ENCODE measurements around the gene SLC38A8. TPM values are rescaled to one million over a fixed set of nuclear protein-coding genes. Genes with fewer than 3 reads are reported as not detected.

Gene SLC38A8
- total RNA-seq, 4 donors from 2014 or later = not detected

DNA sequence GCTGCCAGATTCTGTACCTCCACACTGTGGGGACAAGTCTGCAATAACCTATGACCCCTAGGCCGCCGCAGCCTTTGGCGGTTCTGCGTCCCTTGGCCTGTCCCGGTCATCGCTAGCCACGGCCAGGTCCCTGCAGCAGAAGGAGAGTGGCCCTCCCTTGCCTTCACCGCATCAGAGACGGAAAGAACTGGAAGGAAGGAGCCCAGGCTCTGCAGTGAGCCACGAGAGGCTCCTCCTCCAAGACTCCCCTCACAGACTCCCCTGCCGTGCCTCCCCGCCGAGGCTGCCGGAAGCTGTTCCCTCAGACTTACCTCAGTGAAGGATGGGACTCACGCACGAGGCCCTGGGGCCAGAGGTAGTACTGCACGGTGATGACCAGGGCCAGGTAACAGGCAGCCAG lies 11.0 kb downstream of the SLC38A8 start:
- 83 to 87% methylated on average over 15 to 17 of the region's 17 CpGs for WGBS, 2 donors
- Histone ChIP-seq H3K27ac (no peak overlapping the region), H3K4me1 (no peaks in the 10 kb centered on the region), H3K36me3 (no peaks in the 10 kb centered on the region), H3K27me3 (no peaks in the 10 kb centered on the region), H3K4me3 (replicated peaks in 1 of 3) (no peak overlapping the region), H3K9me3 (no peaks in the 10 kb centered on the region)
- intact Hi-C loops (cut with DNase I) = no loop called here
- DNase-seq = no peak
- TF ChIP-seq, protein P1, sequence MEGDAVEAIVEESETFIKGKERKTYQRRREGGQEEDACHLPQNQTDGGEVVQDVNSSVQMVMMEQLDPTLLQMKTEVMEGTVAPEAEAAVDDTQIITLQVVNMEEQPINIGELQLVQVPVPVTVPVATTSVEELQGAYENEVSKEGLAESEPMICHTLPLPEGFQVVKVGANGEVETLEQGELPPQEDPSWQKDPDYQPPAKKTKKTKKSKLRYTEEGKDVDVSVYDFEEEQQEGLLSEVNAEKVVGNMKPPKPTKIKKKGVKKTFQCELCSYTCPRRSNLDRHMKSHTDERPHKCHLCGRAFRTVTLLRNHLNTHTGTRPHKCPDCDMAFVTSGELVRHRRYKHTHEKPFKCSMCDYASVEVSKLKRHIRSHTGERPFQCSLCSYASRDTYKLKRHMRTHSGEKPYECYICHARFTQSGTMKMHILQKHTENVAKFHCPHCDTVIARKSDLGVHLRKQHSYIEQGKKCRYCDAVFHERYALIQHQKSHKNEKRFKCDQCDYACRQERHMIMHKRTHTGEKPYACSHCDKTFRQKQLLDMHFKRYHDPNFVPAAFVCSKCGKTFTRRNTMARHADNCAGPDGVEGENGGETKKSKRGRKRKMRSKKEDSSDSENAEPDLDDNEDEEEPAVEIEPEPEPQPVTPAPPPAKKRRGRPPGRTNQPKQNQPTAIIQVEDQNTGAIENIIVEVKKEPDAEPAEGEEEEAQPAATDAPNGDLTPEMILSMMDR (IDR thresholded peaks at IDR 0.05) = no peak
- no peak for TF ChIP-seq POLR2A (IDR thresholded peaks at IDR 0.05)

DNA sequence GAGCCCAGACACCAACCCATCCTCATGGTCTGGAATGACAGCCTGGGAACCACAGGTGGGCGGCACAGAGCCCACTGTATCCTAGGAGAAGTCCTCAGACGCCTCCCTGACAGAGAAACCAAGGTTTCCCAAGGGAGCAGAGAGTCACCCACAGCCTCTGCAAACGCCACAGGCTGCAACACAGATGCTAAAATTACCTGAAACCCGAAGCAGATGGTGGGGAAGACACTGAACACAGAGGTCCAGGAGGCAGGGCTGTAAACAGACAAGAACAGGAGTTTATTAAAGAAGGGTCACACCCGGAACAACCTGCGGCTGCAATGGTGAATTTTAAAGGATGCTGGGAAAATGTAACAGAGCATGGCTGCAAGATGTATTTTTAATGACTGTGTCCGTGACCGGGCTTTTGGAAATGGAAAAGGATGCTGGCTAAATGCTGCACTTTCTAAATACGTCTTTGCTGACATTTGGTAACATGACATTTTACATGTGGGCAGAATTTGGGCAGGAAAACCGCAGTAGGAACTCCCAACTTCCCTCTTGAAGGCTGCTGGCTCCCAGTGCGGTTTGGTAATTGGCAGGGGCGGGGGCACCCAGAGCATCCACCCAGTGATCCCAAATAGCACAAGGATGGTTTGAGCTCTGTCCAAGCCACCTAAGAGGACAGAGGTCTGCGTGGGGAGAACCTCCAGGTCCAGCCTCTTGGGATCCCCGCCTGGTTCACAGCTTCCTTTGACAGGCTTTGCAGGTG lies 13.1 kb downstream of the SLC38A8 start:
- no peaks in the 10 kb centered on the region for H3K27me3 ChIP-seq
- H3K27ac ChIP-seq = no peak overlapping the region
- no peak overlapping the region for H3K4me3 ChIP-seq (replicated peaks in 1 of 3)
- intact Hi-C loops (cut with DNase I) = no loop called here
- H3K36me3 ChIP-seq = no peaks in the 10 kb centered on the region
- 77 to 83% methylated on average over 13 to 14 of the region's 14 CpGs for WGBS, 2 donors
- DNase-seq = no peak
- TF ChIP-seq, protein P1 (IDR thresholded peaks at IDR 0.05) = no peak
- TF ChIP-seq POLR2A (IDR thresholded peaks at IDR 0.05) = no peak
- no peaks in the 10 kb centered on the region for H3K9me3 ChIP-seq
- H3K4me1 ChIP-seq = no peaks in the 10 kb centered on the region

DNA sequence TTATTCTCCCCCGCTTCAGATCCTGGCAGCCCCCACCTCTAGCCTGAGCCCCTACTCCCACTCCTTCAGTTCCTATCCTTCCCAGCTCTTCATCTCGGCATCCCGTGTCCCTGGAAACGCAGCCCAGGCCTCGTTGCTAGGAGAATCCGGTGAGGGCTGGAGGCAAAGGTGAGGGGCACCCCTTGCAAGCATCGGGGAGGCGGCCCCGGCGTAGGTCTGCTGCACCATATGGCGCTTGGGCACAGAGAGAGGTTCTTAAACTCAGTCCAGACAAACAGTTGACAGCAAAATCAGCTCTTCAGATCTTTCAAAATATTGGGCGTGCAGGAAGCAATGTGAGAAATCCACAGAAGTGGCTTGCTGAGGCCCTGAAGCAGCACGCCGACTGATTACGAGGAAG lies 15.0 kb downstream of the SLC38A8 start:
- TF ChIP-seq POLR2A (IDR thresholded peaks at IDR 0.05) = no peak
- TF ChIP-seq, protein P1 (IDR thresholded peaks at IDR 0.05) = no peak
- WGBS, 2 donors = 83 to 86% methylated on average over 15 of the region's 15 CpGs

DNA sequence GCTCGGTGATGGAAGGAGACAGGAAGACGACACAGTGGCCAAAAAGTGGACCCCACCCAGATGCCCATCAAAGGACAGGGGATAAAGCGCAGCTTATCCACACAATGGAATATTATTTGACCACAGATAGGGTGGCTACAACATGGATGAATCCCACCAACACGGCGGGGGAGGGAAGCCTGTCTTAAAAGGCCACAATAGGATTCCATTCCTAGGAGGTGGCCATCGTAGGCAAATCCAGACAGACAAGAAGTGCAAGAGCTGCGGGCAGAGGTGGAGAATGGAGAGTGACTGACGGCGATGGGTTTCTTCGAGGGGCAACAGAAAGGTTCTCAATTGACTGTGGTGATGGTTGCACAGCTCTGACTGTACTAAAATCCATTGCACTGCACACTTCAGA lies 16.0 kb downstream of the SLC38A8 start:
- Histone ChIP-seq H3K4me3 (replicated peaks in 1 of 3) (no peak overlapping the region), H3K9me3 (no peaks in the 10 kb centered on the region), H3K36me3 (no peaks in the 10 kb centered on the region), H3K27ac (no peak overlapping the region), H3K27me3 (no peaks in the 10 kb centered on the region), H3K4me1 (no peaks in the 10 kb centered on the region)
- DNase-seq = no peak
- no peak for TF ChIP-seq POLR2A (IDR thresholded peaks at IDR 0.05)
- TF ChIP-seq, protein P1 (IDR thresholded peaks at IDR 0.05) = no peak
- 86 to 87% methylated on average over 10 of the region's 10 CpGs for WGBS, 2 donors
- intact Hi-C loops (cut with DNase I) = no loop called here

More for the DNA sequence above, 15.0 kb downstream of the SLC38A8 start:
- H3K27ac ChIP-seq = no peak overlapping the region
- no peak overlapping the region for H3K4me3 ChIP-seq (replicated peaks in 1 of 3)
- H3K27me3 ChIP-seq = no peaks in the 10 kb centered on the region
- no peaks in the 10 kb centered on the region for H3K9me3 ChIP-seq
- no peak for DNase-seq
- no peaks in the 10 kb centered on the region for H3K4me1 ChIP-seq
- intact Hi-C loops (cut with DNase I) = no loop called here
- no peaks in the 10 kb centered on the region for H3K36me3 ChIP-seq

DNA sequence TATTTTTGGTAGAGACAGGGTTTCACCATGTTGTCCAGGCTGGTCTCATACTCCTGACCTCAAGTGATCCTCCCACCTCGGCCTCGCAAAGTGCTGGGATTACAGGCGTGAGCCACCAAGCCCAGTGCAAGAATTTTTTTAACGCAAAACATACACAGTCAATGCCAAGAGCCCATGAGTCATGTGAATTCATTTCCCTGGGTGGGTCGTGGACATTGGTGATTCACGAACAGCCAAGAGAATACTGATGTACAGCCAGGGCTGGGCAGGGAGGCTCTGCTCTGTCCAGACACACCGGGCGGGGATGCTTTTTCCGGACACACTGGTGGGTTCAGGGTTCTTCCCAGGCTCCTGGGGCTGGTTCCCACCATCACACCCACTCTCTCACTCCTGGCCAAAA lies 17.7 kb downstream of the SLC38A8 start:
- H3K27me3 ChIP-seq = no peaks in the 10 kb centered on the region
- WGBS, 2 donors = 71 to 75% methylated on average over 9 of the region's 9 CpGs
- no peaks in the 10 kb centered on the region for H3K36me3 ChIP-seq
- no peak overlapping the region for H3K4me3 ChIP-seq (replicated peaks in 1 of 3)
- TF ChIP-seq POLR2A (IDR thresholded peaks at IDR 0.05) = no peak
- TF ChIP-seq, protein P1 (IDR thresholded peaks at IDR 0.05) = no peak
- no peak for DNase-seq
- no peaks in the 10 kb centered on the region for H3K9me3 ChIP-seq
- H3K27ac ChIP-seq = no peak overlapping the region
- H3K4me1 ChIP-seq = no peaks in the 10 kb centered on the region
- intact Hi-C loops (cut with DNase I) = no loop called here

Data from thyroid gland (tissue), 4 donors.